DMS153 treated with DMSO at 0.1 percent for 48 hours (cell line): Measurements from ENCODE around the gene UGT1A8.

Experiments
- DNase-seq: peaks from one replicate; lab custom pipeline; 2025; ENCODE audit not compliant: unreplicated experiment; lab: John Stamatoyannopoulos, UW

UGT1A8 gene

GRCh38 chr2:233796254-233796653 is 178.8 kb downstream of the UGT1A8 start:
- DNase-seq, result no peak

DNA sequence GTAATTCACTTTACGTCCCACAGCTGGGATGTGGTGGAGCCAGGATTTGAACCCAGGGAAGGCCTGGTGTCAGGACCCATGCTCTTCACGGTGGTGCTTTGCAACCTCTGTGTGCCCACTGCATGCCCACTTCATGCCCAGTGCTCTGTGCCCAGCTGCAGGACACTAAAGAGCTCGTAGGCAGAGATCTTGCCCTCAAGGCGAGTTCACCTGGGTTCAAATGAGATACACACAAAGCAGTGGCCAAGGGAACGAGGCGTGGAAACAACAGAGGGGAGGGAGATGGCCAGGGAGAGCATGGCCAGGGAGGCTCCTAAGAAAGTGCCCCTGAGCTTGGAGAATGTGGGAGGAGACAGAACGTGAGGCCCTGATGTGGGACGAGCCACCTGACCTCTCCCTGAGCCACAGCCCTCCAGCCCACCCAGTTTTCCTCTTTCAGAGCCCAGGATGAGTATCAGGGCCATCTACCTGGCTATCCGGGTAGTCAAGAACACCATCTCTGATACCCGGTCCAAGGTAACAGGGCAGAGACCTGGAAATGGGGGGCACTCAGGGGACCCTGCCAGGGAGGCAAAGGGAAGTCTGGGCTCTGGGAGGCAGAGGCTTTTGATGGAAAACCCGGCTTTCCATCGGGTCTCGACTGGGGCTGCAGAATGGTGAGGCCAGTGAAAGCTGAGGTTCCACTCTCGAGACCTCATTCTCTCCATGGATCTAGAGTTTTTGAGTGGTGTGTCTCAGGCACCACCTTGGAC is 181.1 kb downstream of the UGT1A8 start:
- no peak for DNase-seq

DNA sequence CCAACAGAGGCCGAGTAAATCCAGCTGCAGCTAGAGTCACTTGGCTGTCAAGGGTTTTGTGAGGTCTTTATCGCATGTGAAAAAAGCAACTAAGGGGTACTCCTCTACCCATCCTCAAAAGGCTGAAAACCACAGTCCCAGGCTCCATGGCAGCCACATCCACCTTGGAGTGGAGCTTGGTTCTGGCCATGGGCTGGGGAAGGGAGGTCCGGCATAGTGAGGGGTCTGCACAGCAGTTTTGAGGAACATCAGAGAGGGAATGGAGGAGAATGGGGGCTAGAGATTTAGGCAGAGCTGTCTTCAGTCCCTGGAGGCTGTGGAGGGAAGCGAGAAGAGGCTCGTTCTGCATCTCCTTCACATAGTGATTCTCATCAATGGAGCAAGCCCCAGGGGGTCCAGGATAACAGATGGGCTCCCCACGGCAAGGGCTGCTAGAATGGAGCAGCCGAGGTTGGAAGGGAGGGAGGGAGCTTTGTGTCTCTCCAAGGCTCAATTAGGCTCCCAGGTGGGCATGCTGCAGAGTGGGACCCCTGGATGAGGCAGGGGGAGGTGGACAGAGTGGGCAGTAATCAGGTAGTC is 181.7 kb downstream of the UGT1A8 start:
- DNase-seq, result no peak

DNA sequence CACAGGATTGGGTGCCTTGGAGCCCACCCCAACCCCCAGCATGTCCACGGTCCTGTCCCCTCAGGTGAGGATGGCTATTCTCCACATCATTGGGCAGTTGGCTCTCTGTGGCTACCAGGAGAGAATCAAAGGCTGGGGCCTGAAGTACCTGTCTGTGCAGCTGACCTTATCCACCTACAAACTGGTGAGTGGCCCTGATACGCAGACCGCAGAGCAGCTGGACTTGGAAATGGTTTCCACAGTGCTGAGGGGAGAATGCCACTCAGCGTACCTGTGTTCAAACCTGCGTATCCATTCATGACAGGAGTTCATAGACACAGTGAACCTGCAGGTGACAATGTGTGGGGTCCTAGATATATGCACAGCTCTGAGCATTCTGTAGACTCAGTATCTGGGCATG is 182.3 kb downstream of the UGT1A8 start:
- no peak for DNase-seq

- no peak for DNase-seq
Measured at GRCh38 chr2:233800208-233800607, 182.8 kb downstream of the UGT1A8 start.

DNA sequence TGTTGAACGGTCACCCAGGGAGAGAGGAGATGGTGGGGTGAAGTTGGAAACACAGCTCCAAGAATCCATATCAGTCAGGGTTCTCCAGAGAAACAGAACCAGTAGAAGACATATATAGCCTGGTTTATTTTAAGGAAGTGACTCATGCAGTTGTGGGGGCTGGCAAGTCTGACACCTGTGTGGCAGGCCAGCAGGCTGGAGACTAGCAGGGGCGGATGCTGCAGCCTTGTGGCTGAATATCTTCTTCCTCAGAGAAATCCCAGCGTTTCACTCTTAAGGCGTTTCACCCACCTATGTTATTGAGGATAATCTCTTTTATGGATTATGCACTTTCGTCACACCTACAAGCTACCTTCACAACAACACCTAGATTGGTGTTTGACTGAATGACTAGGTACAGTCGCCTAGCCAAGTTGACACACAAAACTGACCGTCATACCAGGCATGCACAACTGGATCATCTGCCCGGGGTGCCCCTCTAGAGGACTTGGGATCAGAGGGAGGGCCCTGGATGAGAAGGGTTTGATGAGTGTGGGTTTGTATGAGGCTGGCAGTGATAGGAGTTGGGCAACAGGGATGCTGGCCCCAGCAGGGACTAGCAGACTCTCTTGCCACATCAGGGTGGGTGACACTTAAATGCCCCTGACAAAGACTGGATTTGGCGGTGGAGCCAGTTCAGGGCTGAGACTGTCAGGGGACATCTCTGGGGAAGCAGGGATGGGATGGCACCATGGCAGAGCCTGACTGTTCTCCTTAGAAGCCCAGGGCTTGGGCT is 184.1 kb downstream of the UGT1A8 start:
- no peak for DNase-seq

- DNase-seq, result no peak
Measured at GRCh38 chr2:233802132-233802815, 184.8 kb downstream of the UGT1A8 start.

- DNase-seq, result no peak
Measured at GRCh38 chr2:233803292-233803911, 186.0 kb downstream of the UGT1A8 start.

- no peak for DNase-seq
Measured at GRCh38 chr2:233803994-233804393, 186.6 kb downstream of the UGT1A8 start.

DNA sequence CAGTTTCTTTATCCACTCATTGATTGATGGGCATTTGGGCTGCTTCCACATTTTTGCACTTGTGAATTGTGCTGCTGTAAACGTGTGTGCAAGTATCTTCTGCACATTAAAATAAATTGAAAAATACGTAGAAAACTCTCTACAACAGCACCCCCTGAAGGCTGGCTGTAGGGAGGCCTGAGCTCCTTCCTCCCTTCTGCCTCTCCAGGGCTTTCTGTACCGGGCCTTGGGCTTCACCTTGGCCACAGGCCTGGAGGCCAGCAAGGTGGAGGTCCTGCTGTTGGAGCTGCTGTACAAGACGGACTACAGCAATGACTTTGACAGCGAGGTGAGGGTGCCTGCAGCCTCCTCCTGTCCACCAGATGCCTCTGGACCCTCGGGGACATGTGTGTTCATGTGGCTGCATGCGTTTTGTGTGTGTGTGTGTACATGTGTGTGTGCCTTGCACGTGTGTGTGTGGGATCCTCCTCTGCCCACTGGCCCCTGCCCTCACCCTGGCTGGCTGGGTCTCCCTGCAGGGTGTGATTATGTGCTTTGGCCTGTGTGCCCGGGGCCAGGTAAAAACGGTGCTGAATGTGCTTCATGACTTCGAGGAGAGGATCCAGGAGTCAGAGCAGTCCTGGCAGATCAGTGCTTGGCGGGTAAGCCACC is 189.9 kb downstream of the UGT1A8 start:
- DNase-seq, result no peak

DNA sequence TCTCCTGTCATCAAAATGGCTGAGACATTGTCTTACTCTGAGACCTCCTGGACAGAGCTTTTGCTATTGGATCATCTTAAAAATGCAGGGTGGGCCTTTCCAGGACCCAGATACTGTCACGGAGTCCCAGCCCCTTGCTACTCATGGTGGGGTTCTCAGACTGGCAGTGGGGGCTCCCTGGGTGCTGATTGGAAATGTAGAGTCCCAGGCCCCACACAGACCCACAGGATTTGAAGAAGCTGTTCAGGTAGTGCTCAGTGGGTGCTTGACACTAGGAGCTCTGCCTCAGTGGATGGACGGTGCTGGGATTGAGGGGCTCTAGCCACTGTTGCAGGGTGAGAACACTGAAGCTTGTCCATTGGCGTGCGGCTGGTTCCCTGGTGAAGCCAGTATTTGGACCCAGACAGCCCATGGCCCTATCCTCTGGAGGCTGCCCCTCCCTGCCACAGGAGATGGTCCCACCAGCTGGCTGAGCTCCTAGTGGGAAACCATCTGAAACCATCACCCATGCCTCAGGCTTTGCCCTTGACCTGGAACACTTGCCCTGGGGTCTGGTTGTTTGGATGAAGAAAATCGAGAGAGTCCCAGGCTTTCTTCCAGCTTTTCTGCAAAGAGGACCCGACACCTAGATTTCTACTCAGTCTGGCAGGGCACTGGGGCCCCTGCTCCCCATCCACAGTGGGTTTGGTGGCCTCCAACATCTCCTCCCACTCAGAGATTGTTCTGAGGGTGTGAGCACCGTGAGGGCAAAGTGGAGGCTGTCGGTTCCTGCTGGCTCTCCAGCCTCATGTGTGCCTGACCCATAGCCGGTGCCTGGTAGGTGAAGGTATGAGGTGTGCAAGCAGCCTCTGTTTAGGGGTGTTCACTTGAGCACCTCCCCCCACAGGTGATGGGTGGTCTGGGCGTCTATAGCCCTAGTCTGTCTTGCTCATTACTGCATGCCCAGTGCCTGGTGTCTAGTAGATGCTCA is 190.8 kb downstream of the UGT1A8 start:
- no peak for DNase-seq

- DNase-seq, result no peak
Measured at GRCh38 chr2:233810385-233810784, 193.0 kb downstream of the UGT1A8 start.

- no peak for DNase-seq
Measured at GRCh38 chr2:233811087-233811486, 193.7 kb downstream of the UGT1A8 start.

DNA sequence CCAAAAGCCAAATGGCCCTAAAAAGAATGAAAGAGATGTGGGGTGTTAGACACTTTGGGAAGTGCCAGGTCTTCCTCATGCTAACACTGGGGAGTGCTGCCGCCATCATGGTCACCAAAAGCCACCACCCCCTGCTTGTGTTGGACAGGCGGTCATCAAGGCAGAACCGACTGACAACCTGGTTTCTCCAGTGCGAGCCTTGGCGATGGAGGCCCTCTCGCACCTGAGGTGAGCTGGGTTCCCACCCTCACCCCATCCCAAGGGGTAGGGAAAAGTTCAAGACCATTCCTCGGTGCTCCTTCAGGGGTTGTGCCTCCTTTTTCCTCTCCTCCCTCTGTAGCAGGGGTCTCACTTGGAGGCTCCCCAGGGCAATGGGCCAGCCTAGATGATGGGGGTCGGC is 194.3 kb downstream of the UGT1A8 start:
- DNase-seq, result no peak

DNA sequence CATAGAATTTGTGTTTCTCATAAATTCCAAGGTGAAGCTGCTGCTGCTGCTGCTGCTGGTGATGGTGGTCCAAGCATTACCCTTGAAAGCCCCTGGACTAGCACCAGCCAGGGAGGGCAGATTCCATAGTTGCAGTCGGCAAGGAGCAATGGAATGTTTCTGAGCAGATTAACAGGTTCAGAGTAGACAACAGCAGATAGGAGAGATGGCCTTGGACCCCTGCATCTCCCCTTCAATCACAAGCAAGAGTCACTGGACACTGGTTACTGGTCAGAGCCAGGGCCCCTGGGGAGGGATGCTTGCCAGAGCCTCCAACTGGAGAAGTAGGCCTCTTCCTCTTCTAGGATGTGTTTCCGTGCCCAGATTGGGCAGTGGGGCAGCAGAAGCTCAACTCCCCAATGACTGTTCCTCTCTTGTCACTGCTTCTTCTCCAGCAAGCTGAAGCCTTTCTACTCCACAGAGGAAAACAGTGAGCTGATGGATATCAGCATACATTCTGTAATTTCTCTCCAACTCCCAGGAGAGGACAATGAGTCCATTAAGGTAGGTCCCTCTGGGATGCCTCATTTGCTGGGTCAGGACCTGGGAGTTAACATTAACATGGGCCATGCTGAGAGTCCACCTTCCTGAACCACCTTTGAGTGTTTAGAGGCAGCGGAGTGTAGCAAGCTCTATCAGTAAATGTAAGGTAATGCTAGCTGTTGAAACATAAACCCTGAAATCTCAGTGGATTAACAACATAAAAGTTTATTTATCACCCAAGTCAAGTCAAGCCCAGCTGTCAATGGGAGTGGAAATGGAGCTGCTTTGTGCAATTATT is 196.0 kb downstream of the UGT1A8 start:
- no peak for DNase-seq

- DNase-seq, result no peak
Measured at GRCh38 chr2:233814056-233814835, 196.8 kb downstream of the UGT1A8 start.

DNA sequence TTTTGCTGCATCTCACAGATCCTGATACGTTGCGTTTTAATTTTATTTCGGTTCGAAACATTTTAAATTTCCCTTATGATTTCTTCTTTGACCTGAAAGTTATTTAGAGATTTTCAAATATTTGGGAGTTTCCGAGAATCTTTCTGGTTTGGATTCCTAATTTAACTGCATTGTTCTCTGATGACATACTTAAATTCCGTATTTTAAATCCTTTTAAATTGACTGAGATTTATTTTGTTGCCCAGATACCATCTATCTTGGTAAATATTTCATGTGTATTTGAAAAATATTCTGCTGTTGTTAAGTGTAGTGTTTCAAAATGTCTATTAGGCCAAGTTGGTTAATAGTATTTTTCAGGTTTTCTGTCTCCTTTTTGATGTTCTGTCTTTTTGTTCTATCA is 198.4 kb downstream of the UGT1A8 start:
- DNase-seq, result no peak

- DNase-seq, result no peak
Measured at GRCh38 chr2:233816334-233816733, 198.9 kb downstream of the UGT1A8 start.
